GM12878 (cell line): ENCODE data around the gene SLC10A2. TPM values are rescaled to one million over a fixed set of nuclear protein-coding genes. Genes with fewer than 3 reads are reported as not detected.

Experiments
- ATAC-seq: fragments of 200-7000 bp; cut with Tn5 transposase; 3 replicates; pipeline ENCODE4 v1.9.1; 2020; ENCODE audit warnings: mild to moderate bottlenecking, moderate library complexity
- BruUV-seq: library from RNA; stranded (reverse); fragments of 400-500 nt; replicated peaks from 2 replicates; lab custom pipeline; 2021; lab: Mats Ljungman, UMichigan
- CTCF ChIA-PET: fragments of 300-600 bp; sonication (Branson Sonifier 250); formaldehyde crosslinking; extraction: SDS; loops from one replicate; lab custom pipeline; 2021; ENCODE audit warnings: inconsistent platforms; lab: Yijun Ruan, JAX
- POLR2A ChIA-PET: fragments of 350-600 bp; formaldehyde crosslinking; extraction: SDS; loops from one replicate; lab custom pipeline; 2021; ENCODE audit warnings: inconsistent platforms; lab: Charles Lee
- RAD21 ChIA-PET: fragments of 300-600 bp; sonication (Branson Sonifier 250); formaldehyde crosslinking; loops from one replicate; lab custom pipeline; 2023; ENCODE audit warnings: antibody characterized with exemption; ENCODE audit not compliant: unreplicated experiment; lab: Charles Lee
- SMC1A ChIA-PET: fragments of 300-600 bp; sonication (Branson Sonifier 250); formaldehyde crosslinking; loops from one replicate; lab custom pipeline; 2023; ENCODE audit not compliant: unreplicated experiment, uncharacterized antibody; lab: Charles Lee
- DNase-seq: peaks from one replicate; pipeline ENCODE4 v3.0.0-alpha.2; 2011; ENCODE audit warnings: low read depth, low spot score
- FAIRE-seq: peaks from 3 replicates; lab custom pipeline; 2011; peaks lifted over from hg19 to GRCh38; lab: Jason Lieb, UNC
- H2AFZ ChIP-seq: 2 replicates; pipeline ENCODE4 v1.6.0; 2011; ENCODE audit warnings: low read depth, low read length, control low read depth; ENCODE audit not compliant: control insufficient read depth
- H3K27ac ChIP-seq: 2 replicates; pipeline ENCODE4 v1.5.1; 2011; ENCODE audit warnings: control low read depth; ENCODE audit not compliant: control insufficient read depth, insufficient read depth
- H3K27me3 ChIP-seq, 2 experiments: replicated peaks in 1 of 2; 2 replicates each; pipeline versions ENCODE4 v1.6.0 to v1.6.1; 2011; ENCODE audit warnings: low read length in 1 of 2; ENCODE audit not compliant: control insufficient read depth in 2 of 2, insufficient read depth in 2 of 2
- H3K36me3 ChIP-seq, 2 experiments: 2 replicates each; pipeline ENCODE4 v1.5.1; 2011; ENCODE audit warnings: low read length in 1 of 2; ENCODE audit not compliant: control insufficient read depth in 2 of 2, insufficient read depth in 2 of 2
- H3K4me1 ChIP-seq: 2 replicates; pipeline ENCODE4 v1.6.1; 2011; ENCODE audit warnings: mild to moderate bottlenecking, low read length, moderate library complexity, mixed read lengths; ENCODE audit not compliant: control insufficient read depth, insufficient read depth
- H3K4me2 ChIP-seq: 2 replicates; pipeline ENCODE4 v1.6.0; 2011; ENCODE audit warnings: control low read depth; ENCODE audit not compliant: control insufficient read depth, insufficient read depth
- H3K4me3 ChIP-seq: fragments of 200-600 bp; sonication (generic); 2 replicates; pipeline ENCODE4 v1.5.1; 2016
- H3K79me2 ChIP-seq: 2 replicates; pipeline ENCODE4 v1.6.0; 2011; ENCODE audit warnings: low read length; ENCODE audit not compliant: control insufficient read depth, insufficient read depth
- H3K9ac ChIP-seq: 2 replicates; pipeline ENCODE4 v1.8.0; 2011; ENCODE audit warnings: low read length, control low read depth, mixed read lengths; ENCODE audit not compliant: control insufficient read depth, insufficient read depth
- H3K9me3 ChIP-seq: replicated peaks from 3 replicates; pipeline ENCODE4 v1.5.1; 2011; ENCODE audit warnings: mild to moderate bottlenecking, low read length; ENCODE audit not compliant: control insufficient read depth, insufficient read depth
- H4K20me1 ChIP-seq: 2 replicates; pipeline ENCODE4 v1.6.0; 2011; ENCODE audit not compliant: control insufficient read depth, insufficient read depth
- CREB1 ChIP-seq: IDR thresholded peaks from 2 replicates; pipeline ENCODE4 v1.6.1; 2012; ENCODE audit warnings: low read depth, mild to moderate bottlenecking, inconsistent platforms
- CTCF ChIP-seq, 3 experiments: IDR thresholded peaks in 2 of 3; conservative IDR thresholded peaks in 1 of 3; 2 replicates each; pipeline ENCODE4 v1.5.1; 2011; ENCODE audit warnings: low read depth in 3 of 3, low read length in 3 of 3, mild to moderate bottlenecking in 3 of 3, control low read depth in 2 of 3, moderate library complexity in 2 of 3, inconsistent platforms in 1 of 3, mixed read lengths in 1 of 3; ENCODE audit not compliant: control insufficient read depth in 2 of 3, insufficient read depth in 1 of 3; ENCODE audit errors: extremely low read depth in 1 of 3
- E2F8 ChIP-seq: fragments of 450-650 bp; IDR thresholded peaks from 2 replicates; pipeline ENCODE4 v1.6.1; 2018; ENCODE audit warnings: mild to moderate bottlenecking, low read depth, moderate library complexity; ENCODE audit not compliant: partially characterized antibody
- EGR1 ChIP-seq, 2 experiments: IDR thresholded peaks; 1 replicate in 1 of 2; 2 replicates in 1 of 2; pipeline ENCODE4 v1.6.1; 2011 to 2012; ENCODE audit warnings: low read depth in 2 of 2, low read length in 2 of 2, borderline replicate concordance in 1 of 2, mild to moderate bottlenecking in 1 of 2, moderate library complexity in 1 of 2
- GATAD2B ChIP-seq: fragments of 450-650 bp; conservative IDR thresholded peaks from 2 replicates; pipeline ENCODE4 v1.6.1; 2017; ENCODE audit warnings: low read depth, mild to moderate bottlenecking, moderate library complexity
- IRF3 ChIP-seq: fragments of 450-650 bp; IDR thresholded peaks from 2 replicates; pipeline ENCODE4 v1.6.1; 2014; ENCODE audit warnings: mild to moderate bottlenecking
- MEF2A ChIP-seq: IDR thresholded peaks from 2 replicates; pipeline ENCODE4 v1.6.1; 2011; ENCODE audit warnings: low read depth, mild to moderate bottlenecking, low read length, moderate library complexity; ENCODE audit not compliant: insufficient read depth
- MLLT1 ChIP-seq: fragments of 450-650 bp; IDR thresholded peaks from 2 replicates; pipeline ENCODE4 v1.6.1; 2016; ENCODE audit warnings: mild to moderate bottlenecking
- PAX8 ChIP-seq: fragments of 450-650 bp; IDR thresholded peaks from 2 replicates; pipeline ENCODE4 v1.6.1; 2017; ENCODE audit warnings: mild to moderate bottlenecking, moderate library complexity
- POU2F2 ChIP-seq: IDR thresholded peaks from 3 replicates; pipeline ENCODE4 v1.6.1; 2011; ENCODE audit warnings: low read depth, mild to moderate bottlenecking, low read length, borderline replicate concordance
- SRF ChIP-seq, 2 experiments: IDR thresholded peaks; 2 replicates each; pipeline ENCODE4 v1.6.1; 2011; ENCODE audit warnings: low read depth in 2 of 2, low read length in 2 of 2, mild to moderate bottlenecking in 1 of 2, moderate library complexity in 1 of 2
- ZNF592 ChIP-seq: fragments of 450-650 bp; IDR thresholded peaks from 2 replicates; pipeline ENCODE4 v1.6.1; 2017; ENCODE audit warnings: mild to moderate bottlenecking, moderate library complexity
- WGBS: methylation state at CpG from one replicate; pipeline ENCODE4 v1.1.6; 2016; ENCODE audit warnings: low lambda C conversion rate; ENCODE audit not compliant: insufficient replicate concordance, insufficient coverage; ENCODE audit errors: missing lambda C conversion rate; 5-methylcytosine and 5-hydroxymethylcytosine counted together
- in situ Hi-C: fragments of 300-500 bp; cut with MboI; formaldehyde crosslinking; loops from 9 replicates; pipeline ENCODE4 v1.14.3; 2018; ENCODE audit warnings: mixed read lengths
- intact Hi-C: fragments of 100-400 bp; cut with micrococcal nuclease; formaldehyde crosslinking; loops from one replicate; pipeline ENCODE4 v1.14.2; 2022; ENCODE audit not compliant: unreplicated experiment
- polyA plus RNA-seq, 11 experiments: library from polyadenylated mRNA; depleted of rRNA in 4 of 11; unstranded in 6 of 11; stranded (reverse) in 5 of 11; fragments of >200 nt; fragmentation: Nextera tagmentation in 4 of 11; fragmentation: Illumina TruSeq in 1 of 11; extraction: Ambion mirVana in 4 of 11; extraction: Trizol in 1 of 11; gene quantifications; 1 replicate in 1 of 11; 2 replicates in 10 of 11; pipeline versions ENCODE4 v1.2.1 to v1.2.3, GENCODE V29; 2011 to 2016; ENCODE audit warnings: inconsistent platforms in 2 of 11, missing spikeins in 2 of 11, low read depth in 1 of 11
- total RNA-seq, 4 experiments: library from RNA; depleted of rRNA in 3 of 4; stranded (reverse); fragments of >200 nt in 3 of 4; fragmentation: Illumina TruSeq in 1 of 4; extraction: Trizol in 1 of 4; gene quantifications; 2 replicates each; pipeline versions ENCODE4 v1.2.1 to v1.2.3, GENCODE V29; 2013 to 2021

The SLC10A2 gene
- total and polyA plus RNA-seq, 10 of the 15 experiments (the other 5 are each of a cell fraction or from before 2014, with no cell fraction given): 0.01 to 0.04 (median 0.02) TPM; not detected in 7

- Histone ChIP-seq H3K9me3 (peaks cover 2% of the 10 kb centered on the region; the same call in 2 of the 3 replicates), H3K4me2 (no peak overlapping the region), H3K4me3 (no peak overlapping the region), H3K9ac (no peak overlapping the region), H3K4me1 (no peaks in the 10 kb centered on the region), H2AFZ (no peak overlapping the region), H3K79me2 (no peaks in the 10 kb centered on the region), H3K36me3 (no peaks in the 10 kb centered on the region), H4K20me1 (no peaks in the 10 kb centered on the region), H3K27ac (no peak overlapping the region), H3K27me3 (no peaks in the 10 kb centered on the region)
- ChIA-PET CTCF (no interaction called here), RAD21 (interaction anchor here (1.3 kb wide), 1 partner anchor 15 kb away, joined by 4 read pairs; no protein-coding TSS in a partner anchor), SMC1A (interaction anchor here (0.8 to 1.9 kb wide), 2 partner anchors 10 to 73 kb away, joined by 3 to 4 read pairs; no protein-coding TSS in a partner anchor), POLR2A (no interaction called here)
- intact Hi-C loops (no loop called here), in situ Hi-C loops (no loop called here)
- no TSS peak for BruUV-seq
- DNase-seq (no peak), ATAC-seq (no peak), FAIRE-seq (no peak)
- 0% methylated on average over 2 of the region's 2 CpGs for whole genome bisulfite sequencing
- no peak for TF ChIP-seq EGR1 (IDR thresholded peaks at IDR 0.05; ENCODE audit: borderline replicate concordance in 1 of 2, low read depth in 2 of 2, low read length in 2 of 2)
- TF ChIP-seq GATAD2B: no peak
- TF ChIP-seq ZNF592: no peak
- TF ChIP-seq PAX8: no peak
- TF ChIP-seq CREB1: no peak
- no peak for TF ChIP-seq CTCF (IDR thresholded peaks at IDR 0.05 in 2 of 3, conservative IDR thresholded peaks at IDR 0.05 in 1 of 3; ENCODE audit: control insufficient read depth in 2 of 3, extremely low read depth in 1 of 3, insufficient read depth in 1 of 3, low read depth in 3 of 3, low read length in 3 of 3)
- no peak for TF ChIP-seq MEF2A
- TF ChIP-seq IRF3: no peak
- no peak for TF ChIP-seq SRF (IDR thresholded peaks at IDR 0.05; ENCODE audit: low read depth in 2 of 2, low read length in 2 of 2)
- TF ChIP-seq E2F8: no peak
- no peak for TF ChIP-seq POU2F2
- no peak for TF ChIP-seq MLLT1
Measured at GRCh38 chr13:103101500-103101899, 35.3 kb upstream of the SLC10A2 start.
